AG09309 (cell line): Measurements from ENCODE around the gene HTT.

Source experiments
- DNase-seq: peaks from one replicate; pipeline ENCODE4 v3.0.0-alpha.2; 2010; ENCODE audit warnings: low read depth
- H3K4me3 ChIP-seq: 2 replicates; pipeline ENCODE4 v1.5.1; 2011; ENCODE audit warnings: mild to moderate bottlenecking, low read depth, low read length, moderate library complexity; ENCODE audit not compliant: control insufficient read depth
- CTCF ChIP-seq: IDR thresholded peaks from 2 replicates; pipeline ENCODE4 v1.5.1; 2011; ENCODE audit warnings: mild to moderate bottlenecking, low read depth, low read length, inconsistent platforms; ENCODE audit not compliant: insufficient read depth, control insufficient read depth; ENCODE audit errors: missing control alignments

Gene HTT

GRCh38 chr4:3240936-3241522, 166.5 kb downstream of the HTT start:
- TF ChIP-seq CTCF: no peak
- no peak overlapping the region for H3K4me3 ChIP-seq
- DNase-seq: no peak

DNA sequence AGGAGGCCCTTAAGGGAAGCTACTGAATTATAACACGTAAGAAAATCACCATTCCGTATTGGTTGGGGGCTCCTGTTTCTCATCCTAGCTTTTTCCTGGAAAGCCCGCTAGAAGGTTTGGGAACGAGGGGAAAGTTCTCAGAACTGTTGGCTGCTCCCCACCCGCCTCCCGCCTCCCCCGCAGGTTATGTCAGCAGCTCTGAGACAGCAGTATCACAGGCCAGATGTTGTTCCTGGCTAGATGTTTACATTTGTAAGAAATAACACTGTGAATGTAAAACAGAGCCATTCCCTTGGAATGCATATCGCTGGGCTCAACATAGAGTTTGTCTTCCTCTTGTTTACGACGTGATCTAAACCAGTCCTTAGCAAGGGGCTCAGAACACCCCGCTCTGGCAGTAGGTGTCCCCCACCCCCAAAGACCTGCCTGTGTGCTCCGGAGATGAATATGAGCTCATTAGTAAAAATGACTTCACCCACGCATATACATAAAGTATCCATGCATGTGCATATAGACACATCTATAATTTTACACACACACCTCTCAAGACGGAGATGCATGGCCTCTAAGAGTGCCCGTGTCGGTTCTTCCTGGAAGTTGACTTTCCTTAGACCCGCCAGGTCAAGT, 167.5 kb downstream of the HTT start:
- H3K4me3 ChIP-seq: no peak overlapping the region
- no peak for TF ChIP-seq CTCF
- no peak for DNase-seq

GRCh38 chr4:3243136-3243780, 168.8 kb downstream of the HTT start:
- H3K4me3 ChIP-seq: no peak overlapping the region
- TF ChIP-seq CTCF: no peak
- no peak for DNase-seq

GRCh38 chr4:3244002-3244401, 169.5 kb downstream of the HTT start:
- H3K4me3 ChIP-seq: no peak overlapping the region
- no peak for TF ChIP-seq CTCF
- no peak for DNase-seq

DNA sequence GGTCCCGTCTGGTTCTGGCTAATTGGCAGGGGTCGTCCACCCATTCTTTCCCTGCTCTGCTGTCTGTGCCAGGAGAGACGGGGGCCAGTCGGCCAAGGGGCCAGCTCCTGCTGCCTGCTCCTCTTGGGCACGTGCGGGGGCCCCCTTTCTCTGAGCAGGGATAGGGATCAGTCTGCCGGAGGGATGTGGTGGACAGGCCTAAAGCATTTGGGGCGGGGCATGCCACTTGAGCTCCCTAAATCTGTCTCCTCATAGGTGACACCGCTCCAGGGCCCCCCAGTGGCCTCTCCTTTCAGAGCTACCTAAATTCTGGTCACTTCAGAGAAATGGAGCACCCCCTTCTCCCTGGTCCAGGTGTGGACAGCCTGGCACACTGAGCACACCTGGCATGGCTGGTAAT, 170.3 kb downstream of the HTT start:
- H3K4me3 ChIP-seq: no peak overlapping the region
- TF ChIP-seq CTCF: no peak
- no peak for DNase-seq

GRCh38 chr4:3245676-3246075, 171.2 kb downstream of the HTT start:
- no peak for TF ChIP-seq CTCF
- no peak for DNase-seq
- H3K4me3 ChIP-seq: no peak overlapping the region
